ENCODE measurements around the gene TBC1D21. TPM values are rescaled to one million over a fixed set of nuclear protein-coding genes. Genes with fewer than 3 reads are reported as not detected.

Gene TBC1D21
- total and polyA plus RNA-seq, 2 of the 8 experiments (the other 6 are each of a cell fraction or from before 2014, with no cell fraction given), result not detected

- TF ChIP-seq EZH2 (IDR thresholded peaks at IDR 0.05; ENCODE audit: low read depth, low read length, severe bottlenecking), result no peak
- no peak for TF ChIP-seq TAF7 (optimal IDR thresholded peaks at IDR 0.05; ENCODE audit: borderline replicate concordance, low read depth, low read length)
- no peak for TF ChIP-seq KDM5A (IDR thresholded peaks at IDR 0.05; ENCODE audit: low read length)
- TF ChIP-seq, protein P1, sequence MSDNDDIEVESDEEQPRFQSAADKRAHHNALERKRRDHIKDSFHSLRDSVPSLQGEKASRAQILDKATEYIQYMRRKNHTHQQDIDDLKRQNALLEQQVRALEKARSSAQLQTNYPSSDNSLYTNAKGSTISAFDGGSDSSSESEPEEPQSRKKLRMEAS (IDR thresholded peaks at IDR 0.05), result no peak
- TF ChIP-seq JUN (IDR thresholded peaks at IDR 0.05; ENCODE audit: low read depth, low read length), result no peak
- TF ChIP-seq SP4 (IDR thresholded peaks at IDR 0.05; ENCODE audit: low read length), result no peak
- TF ChIP-seq SIX5 (IDR thresholded peaks at IDR 0.05; ENCODE audit: low read depth, low read length), result no peak
- TF ChIP-seq CEBPB (IDR thresholded peaks at IDR 0.05; ENCODE audit: low read depth, low read length), result no peak
- no peak for TF ChIP-seq CTBP2 (IDR thresholded peaks at IDR 0.05; ENCODE audit: borderline replicate concordance, insufficient read depth, insufficient read length, low read length)
Observed at GRCh38 chr15:73928971-73929627, 55.7 kb downstream of the TBC1D21 start (continued).

All from H1 (cell line).